Measurements from ENCODE around the gene FAM222A.

FAM222A gene

DNA sequence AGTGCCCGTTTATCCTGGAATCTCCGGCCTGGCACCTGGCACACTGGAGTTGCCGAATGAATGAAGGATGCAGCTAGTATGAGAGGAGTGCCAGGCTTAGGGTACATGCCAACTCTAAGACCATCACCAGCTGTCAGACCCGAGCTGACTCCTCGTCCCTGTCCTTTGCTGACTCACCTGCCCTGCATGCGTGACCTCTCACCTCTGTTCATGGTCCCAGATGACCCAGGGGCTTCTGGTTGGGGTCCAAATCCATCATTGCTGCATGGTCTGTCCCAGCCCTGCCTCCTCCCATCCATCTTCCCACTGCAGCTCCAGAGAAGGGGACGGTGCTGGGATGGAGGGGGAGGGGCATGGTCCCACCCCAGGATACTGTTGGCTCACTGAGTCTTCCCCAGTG, 9.9 kb upstream of the FAM222A start:
- TF ChIP-seq, protein P1, sequence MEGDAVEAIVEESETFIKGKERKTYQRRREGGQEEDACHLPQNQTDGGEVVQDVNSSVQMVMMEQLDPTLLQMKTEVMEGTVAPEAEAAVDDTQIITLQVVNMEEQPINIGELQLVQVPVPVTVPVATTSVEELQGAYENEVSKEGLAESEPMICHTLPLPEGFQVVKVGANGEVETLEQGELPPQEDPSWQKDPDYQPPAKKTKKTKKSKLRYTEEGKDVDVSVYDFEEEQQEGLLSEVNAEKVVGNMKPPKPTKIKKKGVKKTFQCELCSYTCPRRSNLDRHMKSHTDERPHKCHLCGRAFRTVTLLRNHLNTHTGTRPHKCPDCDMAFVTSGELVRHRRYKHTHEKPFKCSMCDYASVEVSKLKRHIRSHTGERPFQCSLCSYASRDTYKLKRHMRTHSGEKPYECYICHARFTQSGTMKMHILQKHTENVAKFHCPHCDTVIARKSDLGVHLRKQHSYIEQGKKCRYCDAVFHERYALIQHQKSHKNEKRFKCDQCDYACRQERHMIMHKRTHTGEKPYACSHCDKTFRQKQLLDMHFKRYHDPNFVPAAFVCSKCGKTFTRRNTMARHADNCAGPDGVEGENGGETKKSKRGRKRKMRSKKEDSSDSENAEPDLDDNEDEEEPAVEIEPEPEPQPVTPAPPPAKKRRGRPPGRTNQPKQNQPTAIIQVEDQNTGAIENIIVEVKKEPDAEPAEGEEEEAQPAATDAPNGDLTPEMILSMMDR (IDR thresholded peaks at IDR 0.05; ENCODE audit: low read depth, low read length) = no peak
- in situ Hi-C loops (cut with HindIII; ENCODE audit: low sequenced_read_pairs) = no loop called here
- no peak overlapping the region for H3K4me3 ChIP-seq (ENCODE audit: low read depth, low read length)
- DNase-seq (ENCODE audit: low read depth, low spot score) = no peak

DNA sequence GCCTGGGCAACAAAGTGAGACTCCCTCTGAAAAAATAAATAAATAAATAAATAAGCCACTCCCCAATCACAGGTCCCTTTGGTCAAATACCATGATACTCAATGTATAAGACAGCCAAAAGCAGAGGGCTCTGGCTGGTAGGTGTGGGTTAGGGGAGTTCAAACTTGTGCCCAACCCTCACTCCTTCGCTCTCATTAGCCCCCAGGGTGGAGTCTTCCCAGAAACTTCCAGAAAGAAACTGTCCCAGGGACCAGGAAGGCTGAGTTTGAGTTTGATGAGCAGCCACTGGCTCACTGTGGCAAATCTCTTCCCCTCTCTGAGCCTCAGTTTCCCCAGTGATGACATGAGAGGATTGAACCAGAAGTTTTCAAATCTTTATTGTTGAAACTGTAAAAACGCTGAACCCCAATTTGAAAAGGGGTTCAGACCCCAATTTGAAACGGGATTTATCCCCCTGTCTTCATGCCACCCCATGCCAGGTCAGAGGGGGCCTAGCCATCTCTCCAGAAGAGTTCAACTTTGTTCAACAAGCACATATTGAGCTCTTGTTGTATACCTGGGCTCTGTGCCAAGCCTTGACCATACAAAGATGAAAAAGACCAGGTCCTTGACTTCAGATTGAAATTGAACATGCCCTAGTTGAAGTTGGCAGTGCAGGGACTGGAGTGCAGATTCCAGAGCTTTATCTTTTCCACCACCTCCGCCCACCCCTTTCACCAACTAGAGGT, 9.1 kb upstream of the FAM222A start:
- no peak overlapping the region for H3K4me3 ChIP-seq (ENCODE audit: low read depth, low read length)
- TF ChIP-seq, protein P1 (IDR thresholded peaks at IDR 0.05; ENCODE audit: low read depth, low read length) = no peak
- in situ Hi-C loops (cut with HindIII; ENCODE audit: low sequenced_read_pairs) = no loop called here
- DNase-seq (ENCODE audit: low read depth, low spot score) = no peak

DNA sequence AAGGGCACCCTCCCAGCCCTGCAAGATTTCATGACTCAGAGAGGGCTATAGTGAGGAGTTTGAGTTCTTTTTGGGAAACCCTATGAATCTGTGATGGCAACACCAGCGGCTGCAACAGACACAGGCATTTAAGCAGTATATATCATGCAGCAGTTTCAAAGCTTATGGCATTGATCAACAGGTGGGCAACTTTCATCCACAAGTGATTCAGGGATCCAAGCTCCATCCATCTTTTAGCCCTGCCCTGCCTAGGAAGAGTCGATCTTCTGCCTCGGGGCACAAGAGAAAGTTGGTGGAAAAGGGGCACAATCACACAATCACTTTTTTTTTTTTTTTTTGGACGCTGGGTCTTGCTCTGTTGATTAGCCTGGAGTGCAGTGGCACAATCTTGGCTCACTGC, 8.3 kb upstream of the FAM222A start:
- TF ChIP-seq, protein P1 (IDR thresholded peaks at IDR 0.05; ENCODE audit: low read depth, low read length) = no peak
- in situ Hi-C loops (cut with HindIII; ENCODE audit: low sequenced_read_pairs) = no loop called here
- H3K4me3 ChIP-seq (ENCODE audit: low read depth, low read length) = no peak overlapping the region
- DNase-seq (ENCODE audit: low read depth, low spot score) = no peak

DNA sequence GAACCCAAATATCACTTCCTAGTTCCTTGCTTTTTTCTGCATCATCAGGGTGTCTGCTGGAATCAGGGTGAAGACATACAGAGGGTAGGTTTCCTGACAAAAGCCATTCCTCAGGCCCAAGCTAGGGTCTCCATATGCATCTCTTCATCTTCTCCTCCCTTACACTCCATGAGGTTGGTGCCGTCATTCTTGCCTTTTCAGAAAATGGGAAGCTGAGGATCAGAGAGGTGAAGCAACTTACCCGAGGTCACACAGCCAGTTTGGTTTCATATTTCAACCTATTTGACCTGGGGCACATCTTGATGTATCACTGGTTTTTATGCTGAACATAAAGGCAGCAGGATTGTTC, 7.3 kb upstream of the FAM222A start:
- in situ Hi-C loops (cut with HindIII; ENCODE audit: low sequenced_read_pairs) = no loop called here
- no peak for DNase-seq (ENCODE audit: low read depth, low spot score)
- no peak overlapping the region for H3K4me3 ChIP-seq (ENCODE audit: low read depth, low read length)
- TF ChIP-seq, protein P1 (IDR thresholded peaks at IDR 0.05; ENCODE audit: low read depth, low read length) = no peak

DNA sequence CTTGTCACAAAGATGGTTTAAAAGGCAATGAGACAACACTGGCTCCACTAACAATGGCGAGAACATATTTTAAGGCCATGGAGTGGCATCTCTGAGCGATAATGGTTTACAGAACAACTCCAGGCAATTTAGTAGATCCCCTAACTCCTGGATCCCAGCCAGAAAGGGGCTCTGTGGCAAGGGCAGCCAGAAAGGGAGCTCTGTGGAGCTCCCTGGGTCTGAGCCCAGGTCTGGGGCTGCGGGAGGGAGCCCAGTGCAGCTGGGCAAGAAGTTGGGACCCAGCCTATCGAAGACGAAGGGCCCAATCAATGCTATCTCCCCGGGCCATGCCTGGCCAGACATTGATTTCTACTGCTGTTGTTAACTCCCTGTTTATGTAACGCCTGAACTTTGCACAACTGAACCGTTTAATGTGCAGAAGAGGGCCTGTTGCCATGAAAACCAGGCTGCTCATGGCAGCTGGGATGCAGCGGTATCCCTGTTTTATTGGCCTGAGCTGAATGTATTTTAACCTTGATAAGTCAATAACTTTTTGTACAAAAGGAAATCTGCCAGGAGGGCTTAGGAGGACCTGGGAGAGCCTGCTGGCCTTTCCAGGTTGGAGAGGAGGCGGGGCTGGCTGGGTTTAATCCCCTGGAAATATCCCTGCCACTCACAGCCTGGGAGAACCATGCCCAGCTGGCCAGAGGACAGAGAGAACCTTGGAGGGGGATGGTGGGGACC, 6.7 kb upstream of the FAM222A start:
- TF ChIP-seq, protein P1 (IDR thresholded peaks at IDR 0.05; ENCODE audit: low read depth, low read length) = no peak
- no peak for DNase-seq (ENCODE audit: low read depth, low spot score)
- H3K4me3 ChIP-seq (ENCODE audit: low read depth, low read length) = no peak overlapping the region
- in situ Hi-C loops (cut with HindIII; ENCODE audit: low sequenced_read_pairs) = no loop called here

DNA sequence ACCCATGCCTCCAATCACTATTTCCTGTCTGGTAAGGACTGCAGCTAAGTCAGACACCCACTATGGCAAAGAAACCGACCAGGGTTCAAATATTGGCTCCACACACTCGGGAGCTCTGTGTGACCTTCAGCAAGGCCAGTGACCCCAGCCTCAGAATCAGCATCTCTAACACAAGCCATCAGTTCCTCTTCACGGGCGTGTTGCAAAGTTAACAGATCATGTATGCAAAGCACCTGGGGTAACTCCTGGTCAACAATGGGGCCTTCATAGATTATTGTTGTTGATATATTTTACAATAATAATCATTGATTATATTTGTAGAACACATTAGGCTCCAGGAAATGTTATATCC, 6.2 kb upstream of the FAM222A start:
- TF ChIP-seq, protein P1 (IDR thresholded peaks at IDR 0.05; ENCODE audit: low read depth, low read length) = no peak
- no peak for DNase-seq (ENCODE audit: low read depth, low spot score)
- in situ Hi-C loops (cut with HindIII; ENCODE audit: low sequenced_read_pairs) = no loop called here
- no peak overlapping the region for H3K4me3 ChIP-seq (ENCODE audit: low read depth, low read length)

Measured in astrocyte of the spinal cord (primary cell).